ENCODE data around the gene DNASE1L1.

DNASE1L1 gene

GRCh38 chrX:154441564-154441963, 32.5 kb upstream of the DNASE1L1 start:
- Mint-ChIP-seq H3K9me3 (no peaks in the 10 kb centered on the region), H3K27ac (peak overlapping the region; percentile 26), H3K36me3 (ENCODE audit: low read depth) (peaks cover 5% of the 10 kb centered on the region), H3K4me1 (ENCODE audit: low read depth) (peaks cover 16% of the 10 kb centered on the region), H3K4me3 (no peak overlapping the region), H3K27me3 (ENCODE audit: low read depth) (no peaks in the 10 kb centered on the region)

GRCh38 chrX:154440623-154441357, 31.7 kb upstream of the DNASE1L1 start:
- H3K4me3 Mint-ChIP-seq, result no peak overlapping the region
- no peaks in the 10 kb centered on the region for H3K27me3 Mint-ChIP-seq (ENCODE audit: low read depth)
- no peak overlapping the region for H3K27ac Mint-ChIP-seq
- H3K4me1 Mint-ChIP-seq (ENCODE audit: low read depth), result peaks cover 15% of the 10 kb centered on the region
- peaks cover 5% of the 10 kb centered on the region for H3K36me3 Mint-ChIP-seq (ENCODE audit: low read depth)
- H3K9me3 Mint-ChIP-seq, result no peaks in the 10 kb centered on the region

- Mint-ChIP-seq H3K9me3 (no peaks in the 10 kb centered on the region), H3K4me1 (ENCODE audit: low read depth) (peaks cover 15% of the 10 kb centered on the region), H3K27me3 (ENCODE audit: low read depth) (no peaks in the 10 kb centered on the region), H3K36me3 (ENCODE audit: low read depth) (peaks cover 5% of the 10 kb centered on the region), H3K27ac (no peak overlapping the region), H3K4me3 (no peak overlapping the region)
Observed at GRCh38 chrX:154439841-154440240, 30.8 kb upstream of the DNASE1L1 start.

- no peaks in the 10 kb centered on the region for H3K9me3 Mint-ChIP-seq
- peak overlapping the region; percentile 84 for H3K4me3 Mint-ChIP-seq
- H3K4me1 Mint-ChIP-seq (ENCODE audit: low read depth), result peaks cover 15% of the 10 kb centered on the region
- peak overlapping the region; percentile 79 for H3K27ac Mint-ChIP-seq
- peaks cover 6% of the 10 kb centered on the region for H3K36me3 Mint-ChIP-seq (ENCODE audit: low read depth)
- H3K27me3 Mint-ChIP-seq (ENCODE audit: low read depth), result no peaks in the 10 kb centered on the region
Observed at GRCh38 chrX:154437971-154438893, 29.2 kb upstream of the DNASE1L1 start.

- Mint-ChIP-seq H3K9me3 (no peaks in the 10 kb centered on the region), H3K4me3 (peak within 1 kb of the TSS; percentile 84), H3K27me3 (ENCODE audit: low read depth) (no peaks in the 10 kb centered on the region), H3K27ac (peak within 1 kb of the TSS; percentile 80), H3K36me3 (ENCODE audit: low read depth) (peaks cover 8% of the 10 kb centered on the region), H3K4me1 (ENCODE audit: low read depth) (peaks cover 15% of the 10 kb centered on the region)
Observed at GRCh38 chrX:154436983-154437752, 28.1 kb upstream of the DNASE1L1 start, which contains the start of gene GDI1. TSS of gene GDI1 (plus strand) at chrX:154437154. CDS start at chrX:154437255, 101 bp downstream.

- peaks cover 10% of the 10 kb centered on the region for H3K4me1 Mint-ChIP-seq (ENCODE audit: low read depth)
- no peaks in the 10 kb centered on the region for H3K27me3 Mint-ChIP-seq (ENCODE audit: low read depth)
- peak overlapping the region; percentile 66 for H3K4me3 Mint-ChIP-seq
- no peaks in the 10 kb centered on the region for H3K9me3 Mint-ChIP-seq
- peak overlapping the region; percentile 80 for H3K27ac Mint-ChIP-seq
- peaks cover 6% of the 10 kb centered on the region for H3K36me3 Mint-ChIP-seq (ENCODE audit: low read depth)
Observed at GRCh38 chrX:154436374-154436982, 27.4 kb upstream of the DNASE1L1 start.

GRCh38 chrX:154435171-154435733, 26.2 kb upstream of the DNASE1L1 start:
- peaks cover 17% of the 10 kb centered on the region for H3K4me1 Mint-ChIP-seq (ENCODE audit: low read depth)
- H3K27ac Mint-ChIP-seq, result no peak overlapping the region
- H3K9me3 Mint-ChIP-seq, result no peaks in the 10 kb centered on the region
- H3K27me3 Mint-ChIP-seq (ENCODE audit: low read depth), result no peaks in the 10 kb centered on the region
- peaks cover 11% of the 10 kb centered on the region for H3K36me3 Mint-ChIP-seq (ENCODE audit: low read depth)
- no peak overlapping the region for H3K4me3 Mint-ChIP-seq

GRCh38 chrX:154434394-154435168, 25.5 kb upstream of the DNASE1L1 start:
- Mint-ChIP-seq H3K36me3 (ENCODE audit: low read depth) (peaks cover 11% of the 10 kb centered on the region), H3K9me3 (no peaks in the 10 kb centered on the region), H3K27ac (no peak overlapping the region), H3K4me1 (ENCODE audit: low read depth) (peaks cover 20% of the 10 kb centered on the region), H3K4me3 (no peak overlapping the region), H3K27me3 (ENCODE audit: low read depth) (no peaks in the 10 kb centered on the region)

- no peaks in the 10 kb centered on the region for H3K27me3 Mint-ChIP-seq (ENCODE audit: low read depth)
- no peak overlapping the region for H3K27ac Mint-ChIP-seq
- H3K9me3 Mint-ChIP-seq, result no peaks in the 10 kb centered on the region
- peaks cover 24% of the 10 kb centered on the region for H3K4me1 Mint-ChIP-seq (ENCODE audit: low read depth)
- H3K36me3 Mint-ChIP-seq (ENCODE audit: low read depth), result peaks cover 8% of the 10 kb centered on the region
- no peak overlapping the region for H3K4me3 Mint-ChIP-seq
Observed at GRCh38 chrX:154433605-154434004, 24.6 kb upstream of the DNASE1L1 start.

- no peaks in the 10 kb centered on the region for H3K9me3 Mint-ChIP-seq
- H3K4me3 Mint-ChIP-seq, result no peak overlapping the region
- peaks cover 23% of the 10 kb centered on the region for H3K4me1 Mint-ChIP-seq (ENCODE audit: low read depth)
- no peaks in the 10 kb centered on the region for H3K27me3 Mint-ChIP-seq (ENCODE audit: low read depth)
- H3K27ac Mint-ChIP-seq, result no peak overlapping the region
- H3K36me3 Mint-ChIP-seq (ENCODE audit: low read depth), result peaks cover 8% of the 10 kb centered on the region
Observed at GRCh38 chrX:154432210-154432609, 23.2 kb upstream of the DNASE1L1 start.

GRCh38 chrX:154431341-154431740, 22.3 kb upstream of the DNASE1L1 start:
- Mint-ChIP-seq H3K4me3 (no peak overlapping the region), H3K36me3 (ENCODE audit: low read depth) (peaks cover 8% of the 10 kb centered on the region), H3K4me1 (ENCODE audit: low read depth) (peaks cover 22% of the 10 kb centered on the region), H3K9me3 (no peaks in the 10 kb centered on the region), H3K27ac (no peak overlapping the region), H3K27me3 (ENCODE audit: low read depth) (no peaks in the 10 kb centered on the region)

- peaks cover 8% of the 10 kb centered on the region for H3K36me3 Mint-ChIP-seq (ENCODE audit: low read depth)
- H3K4me3 Mint-ChIP-seq, result peak overlapping the region; percentile 9
- H3K9me3 Mint-ChIP-seq, result no peaks in the 10 kb centered on the region
- no peak overlapping the region for H3K27ac Mint-ChIP-seq
- peaks cover 18% of the 10 kb centered on the region for H3K4me1 Mint-ChIP-seq (ENCODE audit: low read depth)
- no peaks in the 10 kb centered on the region for H3K27me3 Mint-ChIP-seq (ENCODE audit: low read depth)
Observed at GRCh38 chrX:154430916-154431315, 21.9 kb upstream of the DNASE1L1 start.

- Mint-ChIP-seq H3K9me3 (no peaks in the 10 kb centered on the region), H3K36me3 (ENCODE audit: low read depth) (peaks cover 8% of the 10 kb centered on the region), H3K27me3 (ENCODE audit: low read depth) (no peaks in the 10 kb centered on the region), H3K4me1 (ENCODE audit: low read depth) (peaks cover 18% of the 10 kb centered on the region), H3K4me3 (peak overlapping the region; percentile 9), H3K27ac (no peak overlapping the region)
Observed at GRCh38 chrX:154430479-154430878, 21.4 kb upstream of the DNASE1L1 start.

Data from T-helper 1 cell treated with Interleukin-12 subunit alpha and Interleukin-12 subunit beta and Interleukin-4 antibody, amounts not matched to agents 30 μg/mL and 1 μg/mL, for 36 hours (primary cell).